Measurements from ENCODE around the gene ZFC3H1. TPM values are rescaled to one million over a fixed set of nuclear protein-coding genes. Genes with fewer than 3 reads are reported as not detected.

The ZFC3H1 gene
- total and polyA plus RNA-seq, 9 of the 15 experiments (the other 6 are each of a cell fraction or from before 2014, with no cell fraction given) = 14.8 to 80.5 (median 22.1) TPM

- intact Hi-C loops (cut with micrococcal nuclease) (no loop called here), in situ Hi-C loops (cut with MboI) (no loop called here)
- ChIA-PET CTCF (ENCODE audit: low intra/inter-chr PET ratio) (no interaction called here), POLR2A (no interaction called here)
- no peaks in the 10 kb centered on the region for H3K27me3 ChIP-seq (ENCODE audit: control insufficient read depth in 2 of 2, insufficient read depth in 2 of 2, low read length in 2 of 2)
- no peak overlapping the region for H3K27ac ChIP-seq (ENCODE audit: extremely low read depth, low read depth, low read length)
- DNase-seq (ENCODE audit: extremely low read depth in 1 of 4, low spot score in 3 of 4) (no peak), FAIRE-seq (no peak), ATAC-seq (no peak)
- H3K4me3 ChIP-seq = no peak overlapping the region
- no peak overlapping the region for H2AFZ ChIP-seq (ENCODE audit: low read depth, low read length)
- H3K9me1 ChIP-seq (ENCODE audit: control insufficient read depth, insufficient read depth, low read length) = no peaks in the 10 kb centered on the region
- H4K20me1 ChIP-seq (replicated peaks; ENCODE audit: control insufficient read depth, insufficient read depth, low read length) = no peaks in the 10 kb centered on the region
- no peaks in the 10 kb centered on the region for H3K36me3 ChIP-seq (ENCODE audit: control insufficient read depth, insufficient read depth, low read length)
- no peak overlapping the region for H3K9ac ChIP-seq (ENCODE audit: insufficient read depth in 1 of 2, low read depth in 2 of 2, low read length in 2 of 2)
- peaks cover 2 to 4% of the 10 kb centered on the region in 2 experiments; a peak in 3 of 5 replicates for H3K4me1 ChIP-seq (replicated peaks in 1 of 2; ENCODE audit: control insufficient read depth in 2 of 2, insufficient read depth in 2 of 2, low read length in 2 of 2)
- no peak overlapping the region for H3K4me2 ChIP-seq (ENCODE audit: insufficient read depth, low read length)
- no peaks in the 10 kb centered on the region for H3K9me3 ChIP-seq (replicated peaks; ENCODE audit: control insufficient read depth, insufficient read depth, low read depth, low read length)
- H3K79me2 ChIP-seq (ENCODE audit: control insufficient read depth, insufficient read depth, low read length) = no peaks in the 10 kb centered on the region
- BruUV-seq (replicated peaks) = no TSS peak
- no peak for TF ChIP-seq HMGXB4 (CRISPR knock-in tag; IDR thresholded peaks at IDR 0.05)
- TF ChIP-seq ZBED1 (IDR thresholded peaks at IDR 0.05) = no peak
- TF ChIP-seq, protein P1, sequence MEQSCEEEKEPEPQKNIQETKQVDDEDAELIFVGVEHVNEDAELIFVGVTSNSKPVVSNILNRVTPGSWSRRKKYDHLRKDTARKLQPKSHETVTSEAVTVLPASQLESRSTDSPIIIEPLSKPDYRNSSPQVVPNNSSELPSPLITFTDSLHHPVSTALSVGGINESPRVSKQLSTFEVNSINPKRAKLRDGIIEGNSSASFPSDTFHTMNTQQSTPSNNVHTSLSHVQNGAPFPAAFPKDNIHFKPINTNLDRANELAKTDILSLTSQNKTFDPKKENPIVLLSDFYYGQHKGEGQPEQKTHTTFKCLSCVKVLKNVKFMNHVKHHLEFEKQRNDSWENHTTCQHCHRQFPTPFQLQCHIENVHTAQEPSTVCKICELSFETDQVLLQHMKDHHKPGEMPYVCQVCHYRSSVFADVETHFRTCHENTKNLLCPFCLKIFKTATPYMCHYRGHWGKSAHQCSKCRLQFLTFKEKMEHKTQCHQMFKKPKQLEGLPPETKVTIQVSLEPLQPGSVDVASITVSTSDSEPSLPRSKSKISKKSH (CRISPR knock-in tag; IDR thresholded peaks at IDR 0.05) = no peak
- no peak for TF ChIP-seq MYNN (IDR thresholded peaks at IDR 0.05)
- TF ChIP-seq MYNN (CRISPR knock-in tag; IDR thresholded peaks at IDR 0.05) = no peak
- TF ChIP-seq BRCA1 (IDR thresholded peaks at IDR 0.05) = no peak
- no peak for TF ChIP-seq BRCA1 (CRISPR knock-in tag; IDR thresholded peaks at IDR 0.05)
- no peak for TF ChIP-seq ZBTB34 (CRISPR knock-in tag; IDR thresholded peaks at IDR 0.05)
- TF ChIP-seq, protein P2, sequence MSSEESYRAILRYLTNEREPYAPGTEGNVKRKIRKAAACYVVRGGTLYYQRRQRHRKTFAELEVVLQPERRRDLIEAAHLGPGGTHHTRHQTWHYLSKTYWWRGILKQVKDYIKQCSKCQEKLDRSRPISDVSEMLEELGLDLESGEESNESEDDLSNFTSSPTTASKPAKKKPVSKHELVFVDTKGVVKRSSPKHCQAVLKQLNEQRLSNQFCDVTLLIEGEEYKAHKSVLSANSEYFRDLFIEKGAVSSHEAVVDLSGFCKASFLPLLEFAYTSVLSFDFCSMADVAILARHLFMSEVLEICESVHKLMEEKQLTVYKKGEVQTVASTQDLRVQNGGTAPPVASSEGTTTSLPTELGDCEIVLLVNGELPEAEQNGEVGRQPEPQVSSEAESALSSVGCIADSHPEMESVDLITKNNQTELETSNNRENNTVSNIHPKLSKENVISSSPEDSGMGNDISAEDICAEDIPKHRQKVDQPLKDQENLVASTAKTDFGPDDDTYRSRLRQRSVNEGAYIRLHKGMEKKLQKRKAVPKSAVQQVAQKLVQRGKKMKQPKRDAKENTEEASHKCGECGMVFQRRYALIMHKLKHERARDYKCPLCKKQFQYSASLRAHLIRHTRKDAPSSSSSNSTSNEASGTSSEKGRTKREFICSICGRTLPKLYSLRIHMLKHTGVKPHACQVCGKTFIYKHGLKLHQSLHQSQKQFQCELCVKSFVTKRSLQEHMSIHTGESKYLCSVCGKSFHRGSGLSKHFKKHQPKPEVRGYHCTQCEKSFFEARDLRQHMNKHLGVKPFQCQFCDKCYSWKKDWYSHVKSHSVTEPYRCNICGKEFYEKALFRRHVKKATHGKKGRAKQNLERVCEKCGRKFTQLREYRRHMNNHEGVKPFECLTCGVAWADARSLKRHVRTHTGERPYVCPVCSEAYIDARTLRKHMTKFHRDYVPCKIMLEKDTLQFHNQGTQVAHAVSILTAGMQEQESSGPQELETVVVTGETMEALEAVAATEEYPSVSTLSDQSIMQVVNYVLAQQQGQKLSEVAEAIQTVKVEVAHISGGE (CRISPR knock-in tag; IDR thresholded peaks at IDR 0.05) = no peak
- no peak for TF ChIP-seq MYC (IDR thresholded peaks at IDR 0.05; ENCODE audit: low read depth, low read length)
- no peak for TF ChIP-seq MYC (CRISPR knock-in tag; IDR thresholded peaks at IDR 0.05; ENCODE audit: borderline replicate concordance, low read depth)
- no peak for TF ChIP-seq MTA2 (IDR thresholded peaks at IDR 0.05; ENCODE audit: low read depth)
- TF ChIP-seq ARID3B (CRISPR knock-in tag; IDR thresholded peaks at IDR 0.05; ENCODE audit: borderline replicate concordance) = no peak
- TF ChIP-seq BMI1 (IDR thresholded peaks at IDR 0.05; ENCODE audit: low read length) = no peak
- no peak for TF ChIP-seq FOXK2 (conservative IDR thresholded peaks at IDR 0.05 in 1 of 2, IDR thresholded peaks at IDR 0.05 in 1 of 2; ENCODE audit: low read depth in 2 of 2)
Observed at GRCh38 chr12:71599210-71599609, 64.4 kb downstream of the ZFC3H1 start.

Data from K562 (cell line).